ENCODE data around the gene GBX1.

GRCh38 chr7:151141855-151142685, 25.4 kb downstream of the GBX1 start:
- TF ChIP-seq POLR2A (IDR thresholded peaks at IDR 0.05) (no peak), CTCF (IDR thresholded peaks at IDR 0.05) (no peak)

Data from body of pancreas (tissue), 4 donors.